A673 (cell line): Measurements from ENCODE around the gene LEMD1. TPM values are rescaled to one million over a fixed set of nuclear protein-coding genes. Genes with fewer than 3 reads are reported as not detected.

Experiments used
- BruUV-seq: library from RNA; stranded (reverse); fragments of 400-500 nt; replicated peaks from 2 replicates; lab custom pipeline; 2021; lab: Mats Ljungman, UMichigan
- CTCF ChIA-PET: fragments of 300-600 bp; sonication (Branson Sonifier 250); formaldehyde crosslinking; loops from one replicate; lab custom pipeline; 2022; ENCODE audit warnings: antibody characterized with exemption; lab: Charles Lee
- POLR2A ChIA-PET: fragments of 300-600 bp; sonication (Branson Sonifier 250); formaldehyde crosslinking; loops from one replicate; lab custom pipeline; 2022; ENCODE audit warnings: antibody characterized with exemption; ENCODE audit not compliant: low non-redundant PET; lab: Charles Lee
- DNase-seq: peaks from one replicate; pipeline ENCODE4 v3.0.0-alpha.2; 2015; ENCODE audit warnings: low spot score
- H3K27ac ChIP-seq: fragments of 200-600 bp; sonication (generic); 2 replicates; pipeline ENCODE4 v1.5.1; 2016; ENCODE audit warnings: mixed run types, low read depth, mild to moderate bottlenecking, mixed read lengths, antibody characterized with exemption, low read length; ENCODE audit not compliant: poor library complexity, severe bottlenecking
- H3K27me3 ChIP-seq: fragments of 200-600 bp; sonication (generic); replicated peaks from 2 replicates; pipeline ENCODE4 v1.6.1; 2017; ENCODE audit warnings: mixed run types, low read depth, mild to moderate bottlenecking, mixed read lengths, antibody characterized with exemption, low read length; ENCODE audit not compliant: insufficient read depth, poor library complexity
- H3K36me3 ChIP-seq: fragments of 200-600 bp; sonication (generic); 2 replicates; pipeline ENCODE4 v1.6.1; 2016; ENCODE audit warnings: mixed run types, mild to moderate bottlenecking, mixed read lengths, antibody characterized with exemption, low read length; ENCODE audit not compliant: insufficient read depth, poor library complexity, severe bottlenecking
- H3K4me1 ChIP-seq: fragments of 200-600 bp; sonication (generic); 2 replicates; pipeline ENCODE4 v1.6.1; 2017; ENCODE audit warnings: mixed run types, mild to moderate bottlenecking, mixed read lengths, antibody characterized with exemption, low read length; ENCODE audit not compliant: insufficient read depth, poor library complexity, severe bottlenecking
- H3K4me3 ChIP-seq: fragments of 200-600 bp; sonication (generic); 2 replicates; pipeline ENCODE4 v1.5.1; 2016; ENCODE audit warnings: low read depth, mixed run types, mild to moderate bottlenecking, mixed read lengths, low read length; ENCODE audit not compliant: poor library complexity, severe bottlenecking
- H3K9me3 ChIP-seq: fragments of 200-600 bp; sonication (generic); 2 replicates; pipeline ENCODE4 v1.6.1; 2016; ENCODE audit warnings: mixed run types, low read depth, mild to moderate bottlenecking, mixed read lengths, antibody characterized with exemption, low read length; ENCODE audit not compliant: poor library complexity, severe bottlenecking
- EZH2 ChIP-seq: fragments of 200-600 bp; sonication (generic); IDR thresholded peaks from 2 replicates; pipeline ENCODE4 v1.6.1; 2017; ENCODE audit warnings: borderline replicate concordance, low read depth, mild to moderate bottlenecking, mixed read lengths, antibody characterized with exemption, low read length; ENCODE audit not compliant: poor library complexity, severe bottlenecking
- intact Hi-C: fragments of 100-400 bp; cut with micrococcal nuclease; formaldehyde crosslinking; loops from one replicate; pipeline ENCODE4 v1.10.0; 2022; ENCODE audit not compliant: unreplicated experiment
- total RNA-seq: library from RNA; stranded (reverse); gene quantifications from 2 replicates; pipeline ENCODE4 v1.2.3, GENCODE V29; 2021
- TF ChIP-seq, protein P1 (sequence below): fragments of 300-800, 200-600 bp; sonication (generic); conservative IDR thresholded peaks from 2 replicates; pipeline ENCODE4 v1.5.1; 2017; ENCODE audit warnings: low read depth, mild to moderate bottlenecking, antibody characterized with exemption, low read length, moderate library complexity, mixed read lengths

The LEMD1 gene
- total RNA-seq, 1 experiment from 2014 or later = 1.5 TPM

DNA sequence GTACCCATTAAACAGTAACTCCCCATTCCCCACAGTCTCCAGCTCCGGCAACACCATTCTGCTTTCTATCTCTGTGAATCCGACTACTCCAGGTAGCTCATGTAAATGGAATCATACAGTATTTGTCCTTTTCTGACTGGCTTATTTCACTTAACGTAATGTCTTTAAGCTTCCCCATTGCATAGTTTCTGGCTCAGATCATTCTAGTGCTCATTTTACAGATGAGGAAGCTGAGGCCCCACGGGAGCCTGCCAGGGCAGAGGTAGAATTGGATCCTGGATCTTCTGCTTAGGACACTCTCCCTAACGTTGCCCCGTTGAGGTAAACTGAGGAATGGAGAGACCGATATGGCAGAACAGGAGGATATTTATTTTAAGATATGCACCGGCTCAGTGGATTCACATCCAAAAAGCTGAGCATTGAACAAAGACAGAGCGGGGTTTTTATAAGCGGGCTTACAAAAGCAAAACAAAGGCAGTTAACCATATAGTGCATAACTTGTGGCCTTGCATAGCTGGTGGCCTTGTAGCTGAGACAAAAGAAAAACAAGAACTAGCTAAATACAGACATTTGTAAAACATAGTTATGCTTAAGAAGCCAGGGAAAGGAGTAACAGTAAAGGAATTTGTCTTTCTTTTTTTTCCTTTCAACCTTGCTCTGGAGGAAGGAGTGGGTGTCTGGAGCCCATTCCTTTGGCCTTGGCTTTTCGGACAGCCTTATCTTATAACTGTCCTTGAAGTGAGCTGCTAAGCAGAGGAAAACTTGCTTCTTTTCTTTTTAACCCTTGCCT, 49.8 kb downstream of the LEMD1 start:
- Histone ChIP-seq H3K27ac (no peak overlapping the region), H3K4me1 (peaks cover 9% of the 10 kb centered on the region), H3K9me3 (no peaks in the 10 kb centered on the region), H3K36me3 (no peaks in the 10 kb centered on the region), H3K4me3 (no peak overlapping the region), H3K27me3 (no peaks in the 10 kb centered on the region)
- ChIA-PET CTCF (no interaction called here), POLR2A (interaction anchor here (0.6 kb wide), 1 partner anchor 67 kb away, joined by 3 read pairs; no protein-coding TSS in a partner anchor)
- intact Hi-C loops = no loop called here
- TF ChIP-seq, protein P1, sequence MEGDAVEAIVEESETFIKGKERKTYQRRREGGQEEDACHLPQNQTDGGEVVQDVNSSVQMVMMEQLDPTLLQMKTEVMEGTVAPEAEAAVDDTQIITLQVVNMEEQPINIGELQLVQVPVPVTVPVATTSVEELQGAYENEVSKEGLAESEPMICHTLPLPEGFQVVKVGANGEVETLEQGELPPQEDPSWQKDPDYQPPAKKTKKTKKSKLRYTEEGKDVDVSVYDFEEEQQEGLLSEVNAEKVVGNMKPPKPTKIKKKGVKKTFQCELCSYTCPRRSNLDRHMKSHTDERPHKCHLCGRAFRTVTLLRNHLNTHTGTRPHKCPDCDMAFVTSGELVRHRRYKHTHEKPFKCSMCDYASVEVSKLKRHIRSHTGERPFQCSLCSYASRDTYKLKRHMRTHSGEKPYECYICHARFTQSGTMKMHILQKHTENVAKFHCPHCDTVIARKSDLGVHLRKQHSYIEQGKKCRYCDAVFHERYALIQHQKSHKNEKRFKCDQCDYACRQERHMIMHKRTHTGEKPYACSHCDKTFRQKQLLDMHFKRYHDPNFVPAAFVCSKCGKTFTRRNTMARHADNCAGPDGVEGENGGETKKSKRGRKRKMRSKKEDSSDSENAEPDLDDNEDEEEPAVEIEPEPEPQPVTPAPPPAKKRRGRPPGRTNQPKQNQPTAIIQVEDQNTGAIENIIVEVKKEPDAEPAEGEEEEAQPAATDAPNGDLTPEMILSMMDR = no peak
- BruUV-seq = no TSS peak
- no peak for DNase-seq

DNA sequence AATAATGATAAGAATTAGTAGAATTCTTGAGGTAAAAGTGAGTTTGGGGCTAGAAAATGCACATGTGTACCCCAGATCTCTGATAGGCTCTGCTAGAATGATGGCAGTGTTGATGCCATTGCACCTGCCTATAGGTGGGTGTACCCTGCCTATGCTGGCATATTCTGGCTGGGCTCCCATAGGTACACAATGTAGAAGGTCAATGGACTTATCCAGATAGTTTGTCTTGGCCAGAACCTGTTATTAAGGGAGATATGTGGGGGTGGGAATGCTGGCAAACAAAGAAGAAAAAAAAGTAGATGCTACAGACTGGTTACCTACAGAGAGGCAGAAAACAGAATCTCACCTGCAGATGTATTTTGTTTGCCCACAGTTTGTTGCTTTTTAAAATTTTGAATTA, 51.1 kb downstream of the LEMD1 start:
- H3K4me3 ChIP-seq = no peak overlapping the region
- ChIA-PET CTCF (interaction anchor here (0.9 kb wide), 1 partner anchor 115 kb away, joined by 3 read pairs; no protein-coding TSS in a partner anchor), POLR2A (no interaction called here)
- H3K9me3 ChIP-seq = no peaks in the 10 kb centered on the region
- H3K27me3 ChIP-seq = no peaks in the 10 kb centered on the region
- H3K36me3 ChIP-seq = no peaks in the 10 kb centered on the region
- H3K4me1 ChIP-seq = peaks cover 9% of the 10 kb centered on the region
- no peak for DNase-seq
- H3K27ac ChIP-seq = no peak overlapping the region
- BruUV-seq = no TSS peak
- TF ChIP-seq, protein P1 = no peak
- no peak for TF ChIP-seq EZH2
- intact Hi-C loops = no loop called here

DNA sequence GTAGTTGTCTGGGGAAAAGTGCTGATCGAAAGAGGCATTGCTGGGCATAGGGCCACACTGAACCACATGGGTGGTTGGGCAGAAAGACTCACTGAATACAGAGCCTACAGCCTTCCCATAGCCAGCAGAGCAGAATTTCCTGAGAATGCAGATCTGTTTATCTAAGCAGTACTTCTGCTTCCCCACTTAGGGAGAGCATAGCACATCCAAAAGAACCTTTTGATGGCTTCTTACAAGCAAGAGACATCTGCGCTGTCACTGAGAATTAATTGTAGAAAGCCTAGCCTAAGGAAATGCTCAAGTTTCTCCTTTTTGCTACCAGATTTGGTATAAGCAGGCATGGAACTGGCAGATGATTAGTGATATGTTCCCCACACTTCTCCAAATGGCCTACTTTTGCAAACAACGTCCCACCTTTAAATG, 52.1 kb downstream of the LEMD1 start:
- Histone ChIP-seq H3K4me1 (peaks cover 13% of the 10 kb centered on the region), H3K27ac (no peak overlapping the region), H3K9me3 (no peaks in the 10 kb centered on the region), H3K4me3 (no peak overlapping the region), H3K36me3 (no peaks in the 10 kb centered on the region), H3K27me3 (no peaks in the 10 kb centered on the region)
- DNase-seq = no peak
- POLR2A ChIA-PET = no interaction called here
- no TSS peak for BruUV-seq
- TF ChIP-seq, protein P1 = no peak
- TF ChIP-seq EZH2 = no peak
- intact Hi-C loops = no loop called here
- CTCF ChIA-PET = no interaction called here
